Gastrocnemius medialis (tissue), 4 donors: ENCODE measurements around the gene LMO3.

Source experiments
- POLR2A ChIP-seq, 2 donors: fragments of 450-650 bp; IDR thresholded peaks; one replicate each; pipeline ENCODE4 v1.6.1; 2017; ENCODE audit warnings: antibody characterized with exemption in 2 of 2, mild to moderate bottlenecking in 2 of 2, moderate library complexity in 2 of 2
- TF ChIP-seq, protein P1 (sequence below), 5 experiments: fragments of 450-650 bp in 3 of 5; fragments of 200-600 bp in 2 of 5; sonication (generic) in 2 of 5; IDR thresholded peaks in 4 of 5; conservative IDR thresholded peaks in 1 of 5; 1 replicate in 4 of 5; 2 replicates in 1 of 5; pipeline ENCODE4 v1.5.1; 2016 to 2019; ENCODE audit warnings: antibody characterized with exemption in 5 of 5, mild to moderate bottlenecking in 3 of 5, moderate library complexity in 3 of 5

DNA sequence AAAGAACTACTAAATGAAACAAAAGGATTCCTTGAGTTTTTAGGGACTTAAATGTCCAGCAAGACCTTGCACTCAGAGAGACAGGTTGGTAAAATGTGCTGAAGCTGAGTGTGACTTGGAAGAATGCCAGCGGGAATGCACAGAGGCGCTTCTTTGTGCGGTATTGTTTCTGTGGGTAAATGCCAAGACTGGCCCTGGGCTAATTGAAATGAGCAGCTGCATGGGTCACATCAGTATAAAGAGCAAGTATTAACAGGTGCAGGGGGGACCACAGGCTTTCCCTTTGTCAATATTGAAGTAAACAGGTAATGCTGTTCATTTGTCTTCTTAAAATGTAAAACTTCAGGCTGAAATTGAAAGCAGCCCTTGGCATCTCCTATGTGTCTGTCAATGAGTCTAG lies 74.3 kb downstream of the LMO3 start:
- TF ChIP-seq, protein P1, sequence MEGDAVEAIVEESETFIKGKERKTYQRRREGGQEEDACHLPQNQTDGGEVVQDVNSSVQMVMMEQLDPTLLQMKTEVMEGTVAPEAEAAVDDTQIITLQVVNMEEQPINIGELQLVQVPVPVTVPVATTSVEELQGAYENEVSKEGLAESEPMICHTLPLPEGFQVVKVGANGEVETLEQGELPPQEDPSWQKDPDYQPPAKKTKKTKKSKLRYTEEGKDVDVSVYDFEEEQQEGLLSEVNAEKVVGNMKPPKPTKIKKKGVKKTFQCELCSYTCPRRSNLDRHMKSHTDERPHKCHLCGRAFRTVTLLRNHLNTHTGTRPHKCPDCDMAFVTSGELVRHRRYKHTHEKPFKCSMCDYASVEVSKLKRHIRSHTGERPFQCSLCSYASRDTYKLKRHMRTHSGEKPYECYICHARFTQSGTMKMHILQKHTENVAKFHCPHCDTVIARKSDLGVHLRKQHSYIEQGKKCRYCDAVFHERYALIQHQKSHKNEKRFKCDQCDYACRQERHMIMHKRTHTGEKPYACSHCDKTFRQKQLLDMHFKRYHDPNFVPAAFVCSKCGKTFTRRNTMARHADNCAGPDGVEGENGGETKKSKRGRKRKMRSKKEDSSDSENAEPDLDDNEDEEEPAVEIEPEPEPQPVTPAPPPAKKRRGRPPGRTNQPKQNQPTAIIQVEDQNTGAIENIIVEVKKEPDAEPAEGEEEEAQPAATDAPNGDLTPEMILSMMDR (IDR thresholded peaks at IDR 0.05 in 4 of 5, conservative IDR thresholded peaks at IDR 0.05 in 1 of 5), result no peak
- TF ChIP-seq POLR2A (IDR thresholded peaks at IDR 0.05), result no peak
